LNCaP clone FGC (cell line): ENCODE data around the gene C2orf76.

Source experiments
- DNase-seq: peaks from one replicate; pipeline ENCODE4 v3.0.0-alpha.2; 2011; ENCODE audit warnings: low read depth
- H3K4me3 ChIP-seq: 2 replicates; pipeline ENCODE4 v1.5.1; 2011; ENCODE audit warnings: mild to moderate bottlenecking, low read depth, low read length, control low read depth
- CTCF ChIP-seq: IDR thresholded peaks from 2 replicates; pipeline ENCODE4 v1.5.1; 2012; ENCODE audit warnings: mild to moderate bottlenecking; ENCODE audit not compliant: control insufficient read depth, insufficient read depth; ENCODE audit errors: extremely low read depth

The C2orf76 gene

GRCh38 chr2:119253760-119254600 lies 112.7 kb downstream of the C2orf76 start:
- DNase-seq: no peak
- TF ChIP-seq CTCF: no peak
- no peak overlapping the region for H3K4me3 ChIP-seq

- TF ChIP-seq CTCF: no peak
- no peak for DNase-seq
- H3K4me3 ChIP-seq: no peak overlapping the region
Measured at GRCh38 chr2:119253114-119253702, 113.4 kb downstream of the C2orf76 start.
